GM23338 (cell line): ENCODE results near the gene MEGF8.
"Not testable (repeated sequence)": the region's sequence is repeated elsewhere in the genome, so short reads cannot be mapped to it uniquely, and the experiment has no call there.

Source experiments
- CREB1 ChIP-seq: fragments of 250-450 bp; sonication (Bioruptor Pico); IDR thresholded peaks from 2 replicates; pipeline ENCODE4 v1.5.0; 2020; ENCODE audit warnings: low read depth, mild to moderate bottlenecking, moderate library complexity
- EZH2 ChIP-seq: fragments of 200-600 bp; sonication (generic); IDR thresholded peaks from one replicate; pipeline ENCODE4 v1.8.0; 2017; ENCODE audit warnings: antibody characterized with exemption, mild to moderate bottlenecking, low read depth; ENCODE audit not compliant: unreplicated experiment
- EZH2phosphoT487 ChIP-seq: fragments of 200-600 bp; sonication (generic); IDR thresholded peaks from one replicate; pipeline ENCODE4 v1.8.1; 2018; ENCODE audit warnings: antibody characterized with exemption; ENCODE audit not compliant: unreplicated experiment
- POLR2AphosphoS5 ChIP-seq: IDR thresholded peaks from 2 replicates; pipeline ENCODE4 v1.6.1; 2016; ENCODE audit warnings: antibody characterized with exemption, low read depth
- TF ChIP-seq, protein P1 (sequence below), 2 experiments: fragments of 200-600 bp in 1 of 2; sonication (generic) in 1 of 2; conservative IDR thresholded peaks; 2 replicates each; pipeline versions ENCODE4 v1.5.1 to v1.6.1; 2016 to 2017; ENCODE audit warnings: antibody characterized with exemption in 2 of 2, low read depth in 2 of 2, mild to moderate bottlenecking in 2 of 2, moderate library complexity in 1 of 2
- TF ChIP-seq, protein P2 (sequence below): IDR thresholded peaks from 2 replicates; pipeline ENCODE4 v1.6.1; 2016; ENCODE audit warnings: antibody characterized with exemption

DNA sequence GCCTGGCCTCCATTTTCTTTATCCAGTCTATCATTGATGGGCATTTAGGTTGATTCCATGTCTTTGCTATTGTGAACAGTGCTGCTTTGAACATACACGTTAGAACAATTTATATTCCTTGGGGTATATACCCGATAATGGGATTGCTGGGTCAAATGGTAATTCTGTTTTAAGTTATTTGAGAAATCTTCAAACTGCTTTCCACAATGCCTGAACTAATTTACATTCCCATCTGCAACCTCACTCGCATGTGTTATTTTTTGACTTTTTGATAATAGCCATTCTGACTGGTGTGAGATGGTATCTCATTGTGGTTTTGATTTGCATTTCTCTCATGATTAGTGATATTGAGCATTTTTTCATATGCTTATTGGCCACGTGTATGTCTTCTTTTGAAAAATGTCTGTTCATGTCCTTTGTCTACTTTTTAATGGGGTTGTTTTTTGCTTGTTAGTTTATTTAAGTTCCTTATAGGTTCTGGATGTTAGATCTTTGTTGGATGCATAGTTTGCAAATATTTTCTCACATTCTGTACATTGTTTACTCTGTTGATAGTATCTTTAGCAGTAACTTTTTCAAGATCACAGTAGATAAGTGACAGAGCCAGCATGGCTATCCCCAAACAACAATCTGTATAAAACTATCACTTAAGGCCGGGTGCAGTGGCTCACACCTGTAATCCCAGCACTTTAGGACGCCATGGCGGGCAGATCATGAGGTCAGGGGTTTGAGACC, 13.9 kb downstream of the MEGF8 start:
- not testable (repeated sequence) for TF ChIP-seq CREB1 (CRISPR knock-in tag); POLR2AphosphoS5; EZH2; EZH2phosphoT487
- TF ChIP-seq, protein P1, sequence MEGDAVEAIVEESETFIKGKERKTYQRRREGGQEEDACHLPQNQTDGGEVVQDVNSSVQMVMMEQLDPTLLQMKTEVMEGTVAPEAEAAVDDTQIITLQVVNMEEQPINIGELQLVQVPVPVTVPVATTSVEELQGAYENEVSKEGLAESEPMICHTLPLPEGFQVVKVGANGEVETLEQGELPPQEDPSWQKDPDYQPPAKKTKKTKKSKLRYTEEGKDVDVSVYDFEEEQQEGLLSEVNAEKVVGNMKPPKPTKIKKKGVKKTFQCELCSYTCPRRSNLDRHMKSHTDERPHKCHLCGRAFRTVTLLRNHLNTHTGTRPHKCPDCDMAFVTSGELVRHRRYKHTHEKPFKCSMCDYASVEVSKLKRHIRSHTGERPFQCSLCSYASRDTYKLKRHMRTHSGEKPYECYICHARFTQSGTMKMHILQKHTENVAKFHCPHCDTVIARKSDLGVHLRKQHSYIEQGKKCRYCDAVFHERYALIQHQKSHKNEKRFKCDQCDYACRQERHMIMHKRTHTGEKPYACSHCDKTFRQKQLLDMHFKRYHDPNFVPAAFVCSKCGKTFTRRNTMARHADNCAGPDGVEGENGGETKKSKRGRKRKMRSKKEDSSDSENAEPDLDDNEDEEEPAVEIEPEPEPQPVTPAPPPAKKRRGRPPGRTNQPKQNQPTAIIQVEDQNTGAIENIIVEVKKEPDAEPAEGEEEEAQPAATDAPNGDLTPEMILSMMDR (conservative IDR thresholded peaks at IDR 0.05; ENCODE audit: low read depth in 2 of 2) = not testable (repeated sequence)
- TF ChIP-seq, protein P2, sequence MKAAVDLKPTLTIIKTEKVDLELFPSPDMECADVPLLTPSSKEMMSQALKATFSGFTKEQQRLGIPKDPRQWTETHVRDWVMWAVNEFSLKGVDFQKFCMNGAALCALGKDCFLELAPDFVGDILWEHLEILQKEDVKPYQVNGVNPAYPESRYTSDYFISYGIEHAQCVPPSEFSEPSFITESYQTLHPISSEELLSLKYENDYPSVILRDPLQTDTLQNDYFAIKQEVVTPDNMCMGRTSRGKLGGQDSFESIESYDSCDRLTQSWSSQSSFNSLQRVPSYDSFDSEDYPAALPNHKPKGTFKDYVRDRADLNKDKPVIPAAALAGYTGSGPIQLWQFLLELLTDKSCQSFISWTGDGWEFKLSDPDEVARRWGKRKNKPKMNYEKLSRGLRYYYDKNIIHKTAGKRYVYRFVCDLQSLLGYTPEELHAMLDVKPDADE = not testable (repeated sequence)
